Fibroblast of skin of left quadriceps (primary cell): Measurements from ENCODE around the gene STX1B.
A peak's percentile ranks its signal among the peaks of the same experiment; 100 is the strongest.

Source experiments
- DNase-seq, 2 experiments: peaks; one replicate each; pipeline ENCODE4 v3.0.0-alpha.2; 2013; ENCODE audit warnings: low read depth in 2 of 2

STX1B gene

GRCh38 chr16:30996324-30996984 is 14.0 kb downstream of the STX1B start:
- DNase-seq = no peak

DNA sequence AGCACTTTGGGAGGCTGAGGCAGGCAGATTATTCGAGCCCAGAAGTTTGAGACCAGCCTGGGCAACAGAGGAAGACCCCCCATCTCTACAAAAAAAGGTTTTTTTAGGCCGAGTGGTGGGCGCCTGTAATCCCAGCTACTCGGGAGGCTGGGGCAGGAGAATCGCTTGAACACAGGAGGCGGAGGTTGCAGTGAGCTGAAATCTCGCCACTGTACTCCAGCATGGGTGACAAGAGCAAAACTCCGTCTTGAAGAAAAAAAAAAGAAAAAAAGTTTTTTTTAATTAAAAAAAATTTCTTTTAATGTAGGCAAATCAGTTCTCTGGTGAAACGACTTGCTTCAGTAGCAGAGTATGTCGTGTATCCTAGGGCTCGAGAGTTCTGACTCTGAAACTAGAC is 14.5 kb downstream of the STX1B start:
- DNase-seq = no peak

DNA sequence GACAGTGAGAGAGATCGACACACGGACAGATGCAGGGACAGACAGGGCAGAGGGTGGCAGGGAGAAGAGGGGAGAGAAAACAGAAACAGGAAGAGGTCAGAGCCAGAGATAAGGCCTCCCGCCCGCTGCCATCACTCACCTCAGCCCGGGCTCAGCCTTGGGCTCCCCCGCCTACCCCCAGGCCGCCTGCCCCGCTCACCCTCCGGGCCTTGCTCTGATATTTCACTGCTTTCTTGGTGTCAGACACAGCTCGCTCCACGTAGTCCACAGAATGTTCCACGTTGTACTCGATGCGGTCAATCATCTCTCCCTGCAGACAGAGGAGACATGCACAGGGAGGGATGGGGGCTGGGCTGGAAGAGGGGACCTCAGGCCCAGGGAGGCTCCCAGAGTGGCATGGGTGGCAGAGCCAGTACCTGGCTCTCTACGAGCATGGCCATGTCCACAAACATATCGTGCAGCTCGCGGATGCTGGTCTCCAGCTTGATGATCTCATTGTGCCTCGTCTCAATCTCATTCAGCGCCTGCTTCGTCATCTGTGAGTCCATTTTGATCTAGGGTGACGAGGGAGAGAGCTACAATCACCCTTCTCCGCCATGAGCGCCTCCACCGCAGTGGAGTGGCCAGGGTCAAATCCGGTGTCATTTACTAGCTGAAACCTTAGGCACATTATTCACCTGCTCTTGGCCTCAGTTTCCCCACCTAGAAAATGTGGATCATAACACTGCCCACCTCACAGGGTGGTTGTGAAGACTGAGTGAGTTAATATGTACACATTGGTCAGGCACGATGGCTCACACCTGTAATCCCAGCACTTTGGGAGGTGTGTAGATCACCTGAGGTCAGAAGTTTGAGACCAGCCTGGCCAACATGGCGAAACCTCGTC is 17.3 kb downstream of the STX1B start:
- DNase-seq = no peak

GRCh38 chr16:30992276-30992780 is 18.1 kb downstream of the STX1B start:
- no peak for DNase-seq

GRCh38 chr16:30991052-30991451 is 19.4 kb downstream of the STX1B start:
- DNase-seq = no peak

DNA sequence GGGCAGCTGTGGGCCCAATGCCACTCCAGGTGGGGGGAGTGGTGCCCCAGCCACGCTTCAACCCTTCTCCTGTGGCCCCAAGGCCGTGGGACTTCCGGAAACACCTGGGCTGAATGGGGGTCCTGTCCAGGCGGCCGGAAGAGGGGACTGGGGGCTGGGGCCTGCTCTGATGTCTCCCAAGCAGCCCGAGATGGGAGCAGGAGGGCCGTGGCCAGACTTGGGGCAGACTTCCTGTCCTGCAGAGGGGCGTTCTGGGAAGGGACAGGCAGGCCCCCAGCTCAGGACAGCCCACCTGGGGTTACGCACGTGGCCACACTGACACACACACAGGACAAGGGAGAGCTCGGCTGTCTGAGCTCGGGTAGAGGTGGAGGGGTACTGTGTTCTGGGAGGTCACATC is 20.3 kb downstream of the STX1B start:
- DNase-seq = no peak

DNA sequence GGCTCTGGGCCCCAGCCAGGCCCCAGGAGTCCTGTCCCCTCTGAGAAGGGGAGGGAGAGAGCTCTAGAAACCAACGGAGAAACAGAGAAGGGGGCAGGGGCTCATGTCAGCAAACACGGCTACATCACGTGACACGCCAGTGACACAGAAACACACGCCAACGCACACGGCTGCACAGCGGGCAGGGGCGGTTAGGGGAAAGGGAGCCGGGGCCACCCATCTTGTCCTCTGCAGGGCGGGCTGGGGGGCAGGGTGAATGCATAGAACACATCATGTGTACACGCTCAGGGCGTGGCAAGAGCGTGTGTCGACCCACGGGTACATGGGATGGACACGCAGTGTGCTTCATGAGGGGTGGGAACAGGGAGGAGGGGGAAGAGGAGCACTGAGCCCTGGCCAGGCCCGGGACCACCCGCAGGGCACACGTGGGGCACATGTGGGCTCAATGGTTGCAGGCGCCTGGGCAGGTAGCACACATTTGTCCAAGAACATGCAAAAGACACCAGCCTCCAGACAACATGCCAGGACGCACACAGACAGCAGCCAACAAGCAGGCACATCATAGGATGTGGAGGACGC is 20.9 kb downstream of the STX1B start:
- DNase-seq = no peak

- DNase-seq = no peak
Measured at GRCh38 chr16:30987581-30988190, 22.8 kb downstream of the STX1B start.

DNA sequence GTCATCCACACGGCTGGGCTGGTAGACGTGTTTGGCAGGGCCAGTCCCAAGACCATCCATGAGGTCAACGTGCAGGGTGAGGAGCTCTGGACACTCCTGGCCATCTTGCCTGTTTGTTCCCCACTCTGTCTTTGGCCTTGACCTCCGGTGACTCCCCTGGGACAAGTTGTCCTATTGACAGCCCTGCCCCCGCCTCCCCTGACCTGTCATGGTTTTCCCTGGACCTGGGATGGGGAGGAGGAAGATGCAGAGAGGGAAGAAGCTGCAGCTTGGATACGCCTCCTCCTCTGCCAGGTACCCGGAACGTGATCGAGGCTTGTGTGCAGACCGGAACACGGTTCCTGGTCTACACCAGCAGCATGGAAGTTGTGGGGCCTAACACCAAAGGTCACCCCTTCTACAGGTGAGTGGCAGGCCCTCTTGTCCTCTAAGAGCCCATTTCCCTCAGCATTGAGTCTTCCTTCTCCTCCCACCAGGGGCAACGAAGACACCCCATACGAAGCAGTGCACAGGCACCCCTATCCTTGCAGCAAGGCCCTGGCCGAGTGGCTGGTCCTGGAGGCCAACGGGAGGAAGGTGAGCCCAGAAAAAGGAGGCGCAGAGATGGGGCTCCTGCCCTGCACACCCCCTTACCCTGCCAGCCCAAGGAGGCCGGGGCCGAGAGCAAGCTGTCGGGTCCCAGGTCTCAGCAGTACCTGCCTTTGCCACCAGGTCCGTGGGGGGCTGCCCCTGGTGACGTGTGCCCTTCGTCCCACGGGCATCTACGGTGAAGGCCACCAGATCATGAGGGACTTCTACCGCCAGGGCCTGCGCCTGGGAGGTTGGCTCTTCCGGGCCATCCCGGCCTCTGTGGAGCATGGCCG is 24.1 kb downstream of the STX1B start:
- no peak for DNase-seq

DNA sequence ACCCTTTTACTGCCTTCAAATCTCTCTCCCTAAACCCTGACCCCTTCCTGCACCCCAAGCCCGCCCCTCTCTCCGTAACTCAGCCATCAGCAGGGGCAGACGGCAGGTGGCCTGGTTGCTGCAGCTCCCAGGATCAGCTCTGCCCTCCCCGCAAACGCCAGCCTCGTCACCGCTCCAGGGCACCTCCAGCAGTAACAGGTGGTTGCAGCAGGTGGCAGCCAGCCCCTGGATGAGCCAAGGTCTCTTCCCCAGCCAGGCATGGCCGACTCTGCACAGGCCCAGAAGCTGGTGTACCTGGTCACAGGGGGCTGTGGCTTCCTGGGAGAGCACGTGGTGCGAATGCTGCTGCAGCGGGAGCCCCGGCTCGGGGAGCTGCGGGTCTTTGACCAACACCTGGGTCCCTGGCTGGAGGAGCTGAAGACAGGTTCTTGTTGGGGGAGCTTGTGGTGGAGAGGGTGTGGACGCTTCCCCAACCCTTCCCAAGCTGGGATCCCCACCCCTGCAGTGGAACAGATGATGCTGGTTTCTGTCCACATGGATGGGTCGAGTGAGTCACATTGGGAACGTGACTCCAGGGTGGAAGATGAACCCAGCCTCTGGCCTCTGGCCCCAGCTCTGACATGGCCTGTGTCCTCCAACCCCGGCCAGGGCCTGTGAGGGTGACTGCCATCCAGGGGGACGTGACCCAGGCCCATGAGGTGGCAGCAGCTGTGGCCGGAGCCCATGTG is 24.9 kb downstream of the STX1B start:
- DNase-seq = no peak

- DNase-seq = peak; percentile 49 to 56
Measured at GRCh38 chr16:30984669-30985400, 25.6 kb downstream of the STX1B start, which contains the start of gene HSD3B7. HSD3B7 (plus strand) TSS chr16:30985207; CDS start chr16:30985659, 452 bp downstream.

- DNase-seq = no peak
Measured at GRCh38 chr16:30983898-30984610, 26.4 kb downstream of the STX1B start.

- no peak for DNase-seq
Measured at GRCh38 chr16:30983289-30983889, 27.0 kb downstream of the STX1B start.

- no peak for DNase-seq
Measured at GRCh38 chr16:30982548-30983288, 27.7 kb downstream of the STX1B start.

GRCh38 chr16:30980959-30981358 is 29.5 kb downstream of the STX1B start:
- no peak for DNase-seq

DNA sequence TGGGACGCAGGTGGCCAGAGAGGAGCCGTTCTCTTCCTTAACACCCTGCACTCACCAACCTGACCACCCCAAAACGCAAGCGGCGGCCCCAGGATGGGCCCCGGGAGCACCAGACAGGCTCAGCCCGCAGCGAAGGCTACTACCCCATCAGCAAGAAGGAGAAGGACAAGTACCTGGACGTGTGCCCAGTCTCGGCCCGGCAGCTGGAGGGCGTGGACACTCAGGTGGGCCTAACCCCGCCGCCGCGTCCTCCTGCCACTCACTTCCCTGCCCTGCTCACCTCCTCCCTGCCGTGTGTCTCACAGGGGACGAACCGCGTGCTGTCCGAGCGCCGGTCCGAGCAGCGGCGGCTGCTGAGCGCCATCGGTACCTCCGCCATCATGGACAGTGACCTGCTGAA is 30.0 kb downstream of the STX1B start:
- DNase-seq = no peak

GRCh38 chr16:30980023-30980371 is 30.4 kb downstream of the STX1B start:
- no peak for DNase-seq
